NOMO-1 treated with dmso at 0.1 percent for 144 hours (cell line): ENCODE measurements around the gene RARS1.

Source experiments
- DNase-seq: peaks from one replicate; lab custom pipeline; 2025; ENCODE audit not compliant: unreplicated experiment; lab: John Stamatoyannopoulos, UW

The RARS1 gene

DNA sequence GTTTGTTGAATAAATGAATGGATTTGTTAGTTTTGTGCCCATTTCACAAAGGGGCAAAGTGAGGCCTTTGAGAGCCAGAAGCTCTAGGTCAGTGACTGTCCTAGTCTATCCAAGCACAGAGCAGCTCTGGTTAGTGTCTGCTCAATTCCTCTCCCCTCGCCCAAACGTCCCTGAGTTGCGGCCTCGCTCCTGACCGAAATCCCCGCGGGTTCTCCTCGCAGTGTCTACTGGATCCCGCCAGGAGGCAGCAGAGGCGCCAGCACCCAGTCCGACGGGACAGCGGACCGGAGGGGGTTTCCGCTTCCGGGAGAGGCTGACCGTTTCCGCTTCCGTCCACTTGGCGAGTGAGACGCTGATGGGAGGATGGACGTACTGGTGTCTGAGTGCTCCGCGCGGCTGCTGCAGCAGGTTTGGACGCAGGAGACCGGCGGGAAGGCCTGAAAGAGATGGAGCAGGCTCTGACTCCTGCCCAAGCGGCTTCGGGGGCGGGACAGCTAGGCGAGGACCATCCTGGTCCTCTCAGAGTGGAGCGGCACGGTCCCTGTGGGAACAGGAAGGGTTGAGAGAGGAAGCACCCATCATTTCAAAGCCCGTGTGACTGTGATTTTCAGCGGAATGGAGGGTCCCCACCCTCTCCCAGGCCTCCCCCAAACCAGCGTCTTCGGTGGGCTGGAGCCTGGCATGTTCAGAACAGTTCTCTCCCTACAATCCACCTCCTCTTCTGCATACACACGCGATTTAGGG lies at the start of gene RARS1:
TSS of gene RARS1 (plus strand) at position 336 of the 744 bp plus-strand sequence. CDS start at position 364, 28 bp downstream.
- DNase-seq = peak; percentile 86

DNA sequence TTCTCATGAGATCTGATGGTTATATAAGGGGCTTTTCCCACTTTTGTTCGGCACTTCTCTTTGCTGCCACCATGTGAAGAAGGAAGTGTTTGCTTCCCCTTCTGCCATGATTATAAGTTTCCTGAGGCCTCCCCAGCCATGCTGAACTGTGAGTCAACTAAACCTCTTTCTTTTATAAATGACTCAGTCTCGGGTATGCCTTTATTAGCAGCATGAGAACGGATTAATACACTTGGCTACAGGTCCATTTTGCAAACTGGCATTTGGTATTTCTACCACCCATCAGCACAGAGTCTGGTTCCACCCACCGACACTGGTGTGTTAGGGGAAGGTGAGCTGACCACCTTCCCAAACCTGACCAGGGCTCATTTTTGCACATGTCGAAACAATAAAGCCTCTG lies 47.9 kb upstream of the RARS1 start:
- DNase-seq = no peak

DNA sequence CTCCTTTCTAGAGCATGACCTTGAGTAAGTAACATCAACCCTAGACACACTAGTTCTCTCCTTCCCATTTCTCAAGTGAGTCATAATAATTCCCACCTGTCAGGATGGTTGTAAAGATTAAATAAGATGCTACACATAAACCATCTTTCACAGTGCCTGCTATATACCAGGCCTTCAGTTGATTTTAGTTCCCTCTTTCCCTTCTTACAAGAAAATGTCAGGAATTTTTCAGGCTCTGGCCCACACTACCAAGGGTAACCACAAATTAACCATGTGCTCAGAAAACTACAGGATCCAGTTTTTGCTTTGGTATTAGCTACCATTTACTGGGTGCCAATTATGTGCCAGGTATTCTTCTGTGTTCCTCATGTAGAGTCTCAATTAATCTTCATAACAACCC lies 42.7 kb upstream of the RARS1 start:
- no peak for DNase-seq

DNA sequence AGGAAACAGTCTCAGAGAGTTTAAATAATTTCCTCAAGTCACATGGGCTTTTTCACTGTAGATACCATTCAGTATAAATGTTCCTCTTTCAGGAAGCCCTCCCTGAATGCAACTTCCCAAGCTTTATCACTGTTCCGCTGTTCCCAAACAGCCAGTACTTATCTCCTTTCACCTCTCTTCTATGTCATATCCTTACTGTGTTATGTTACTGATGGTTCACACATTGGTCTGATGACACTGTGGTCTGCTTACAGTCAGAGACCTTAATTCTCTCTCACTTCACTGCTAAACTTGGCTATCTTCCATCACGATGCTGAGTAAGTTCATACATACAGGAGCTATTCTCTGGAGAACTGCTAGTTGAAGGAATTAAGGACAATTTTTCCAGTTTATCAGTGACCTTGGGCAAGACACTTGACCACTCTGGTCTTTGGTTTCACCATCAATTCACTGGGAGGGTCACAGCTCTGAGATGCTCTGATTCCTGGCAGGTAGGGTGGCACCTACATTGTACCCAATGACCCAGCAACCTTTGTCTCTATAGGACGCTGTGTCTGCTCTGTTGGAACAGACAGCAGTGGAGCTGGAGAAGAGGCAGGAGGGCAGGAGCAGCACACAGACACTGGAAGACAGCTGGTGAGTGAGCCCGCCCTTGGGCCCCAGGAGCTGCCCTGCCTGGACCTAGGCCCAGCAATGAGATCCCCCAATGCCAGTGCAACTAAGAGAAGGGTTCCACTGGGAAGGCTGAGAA lies 42.1 kb upstream of the RARS1 start:
- no peak for DNase-seq

DNA sequence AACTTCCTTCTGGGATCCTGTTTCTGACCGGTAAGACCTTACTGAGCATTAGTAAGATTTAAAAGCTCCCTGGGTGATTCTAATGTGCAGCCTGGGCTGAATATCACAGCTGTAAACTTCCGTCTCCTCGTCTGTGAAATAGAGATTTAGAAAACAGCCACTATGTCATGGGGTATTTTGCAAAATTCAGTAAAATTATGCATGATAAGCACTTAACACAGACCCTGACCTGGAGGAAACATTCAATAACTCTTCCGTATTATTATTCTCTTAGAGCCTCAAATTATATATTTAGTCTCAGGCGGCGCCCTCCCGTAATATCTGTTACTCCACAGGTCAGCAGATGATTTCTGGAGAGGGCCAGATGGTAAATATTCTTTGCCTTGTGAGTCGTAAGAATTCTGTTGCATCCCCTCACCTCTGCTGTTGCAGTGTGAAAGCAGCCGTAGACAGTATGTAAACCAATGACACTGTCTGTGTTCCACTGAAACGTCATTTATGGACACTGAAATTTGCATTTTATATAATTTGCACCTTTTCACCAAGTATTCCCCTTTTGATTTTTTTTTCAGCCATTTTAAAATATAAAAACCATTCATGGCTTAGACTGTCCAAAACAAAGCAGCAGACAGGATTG lies 39.2 kb upstream of the RARS1 start:
- DNase-seq = no peak

DNA sequence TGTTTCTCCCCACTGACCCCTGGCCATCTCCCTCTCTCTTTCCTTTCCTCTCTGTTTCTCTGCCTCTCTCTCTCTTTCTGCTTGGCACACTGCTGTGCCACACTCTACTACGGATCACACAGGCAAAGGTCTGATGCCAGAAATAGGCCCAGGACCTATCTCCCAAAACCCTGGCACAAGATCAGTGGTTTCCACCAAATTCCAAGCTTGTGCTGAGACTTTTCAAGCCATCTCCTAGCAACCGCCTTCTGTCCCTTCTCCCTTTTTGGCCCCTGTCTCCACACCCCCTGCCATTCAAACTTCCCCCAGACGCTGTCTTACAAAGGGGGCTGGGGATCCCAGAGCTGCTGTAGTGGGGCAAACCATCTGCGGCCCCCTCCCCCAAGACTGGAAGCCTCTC lies 38.5 kb upstream of the RARS1 start:
- DNase-seq = no peak

DNA sequence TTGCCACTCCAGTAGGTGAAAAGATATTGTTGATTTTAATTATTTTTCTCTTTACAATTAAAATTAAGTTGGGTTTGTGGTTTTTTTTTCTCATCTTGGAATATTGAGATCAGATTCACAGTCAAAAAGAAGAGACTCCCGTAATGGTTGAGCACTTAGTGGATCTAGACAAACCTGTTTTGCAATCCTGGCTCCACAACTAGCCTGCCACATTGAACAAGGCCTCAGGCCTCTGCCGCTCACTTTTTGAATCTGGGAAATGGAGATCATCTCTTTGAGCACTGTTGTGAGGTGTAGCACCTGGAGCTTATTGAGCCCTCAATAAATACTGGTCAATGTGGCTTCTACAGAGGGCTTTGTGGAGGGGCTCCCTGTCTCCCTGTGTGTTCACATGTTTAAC lies 37.1 kb upstream of the RARS1 start:
- no peak for DNase-seq

DNA sequence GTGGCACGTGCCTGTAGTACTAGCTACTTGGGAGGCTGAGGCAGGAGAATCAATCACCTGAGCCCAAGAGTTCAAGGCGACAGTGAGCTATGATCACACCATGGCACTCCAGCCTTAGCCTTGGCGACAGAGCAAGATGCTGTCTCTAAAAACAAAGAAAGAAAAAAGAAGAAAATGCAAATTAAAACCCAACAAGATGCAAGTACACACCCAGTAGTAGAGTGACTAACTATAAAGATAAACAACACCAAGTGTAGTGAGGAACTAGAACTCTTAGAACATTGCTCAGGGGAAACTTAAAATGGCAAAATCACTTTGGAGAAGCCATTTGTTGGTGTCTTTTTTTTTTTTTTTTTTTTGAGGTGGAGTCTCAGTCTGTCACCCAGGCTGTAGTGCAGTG lies 34.7 kb upstream of the RARS1 start:
- no peak for DNase-seq

DNA sequence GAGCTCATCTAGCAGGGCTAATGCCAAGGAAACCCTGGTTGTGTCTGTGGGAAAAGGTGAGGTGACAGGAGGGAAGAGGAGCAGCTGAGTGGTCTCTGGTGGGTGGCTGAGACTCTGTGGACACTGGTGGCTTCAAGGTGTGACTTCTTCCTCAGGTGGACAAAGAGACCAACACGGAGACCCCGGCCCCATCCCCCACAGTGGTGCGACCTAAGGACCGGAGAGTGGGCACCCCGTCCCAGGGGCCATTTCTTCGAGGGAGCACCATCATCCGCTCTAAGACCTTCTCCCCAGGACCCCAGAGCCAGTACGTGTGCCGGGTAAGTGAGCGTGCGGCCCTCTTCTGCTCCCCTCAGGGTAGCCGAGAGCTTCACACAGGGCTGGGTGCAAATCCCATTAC lies 31.1 kb upstream of the RARS1 start:
- DNase-seq = no peak

DNA sequence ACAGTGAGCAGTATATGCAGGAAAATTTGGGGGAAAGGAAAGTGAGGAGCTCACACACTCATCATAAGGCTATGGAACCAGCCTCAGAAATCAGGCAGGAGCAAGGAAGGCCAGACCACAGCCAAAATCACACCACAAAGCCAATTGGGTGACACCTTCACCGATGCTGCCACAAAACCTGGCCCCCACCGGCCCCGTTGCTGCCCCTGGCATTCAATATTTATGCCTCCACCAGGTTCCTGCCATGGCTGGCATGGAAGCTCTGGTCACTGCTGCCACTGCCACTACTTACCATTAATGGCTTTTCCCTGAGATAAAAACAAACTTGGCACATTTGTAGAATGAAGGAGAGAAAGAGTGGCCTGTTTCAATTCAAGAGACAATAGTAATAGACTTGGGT lies 28.7 kb upstream of the RARS1 start:
- DNase-seq = no peak

DNA sequence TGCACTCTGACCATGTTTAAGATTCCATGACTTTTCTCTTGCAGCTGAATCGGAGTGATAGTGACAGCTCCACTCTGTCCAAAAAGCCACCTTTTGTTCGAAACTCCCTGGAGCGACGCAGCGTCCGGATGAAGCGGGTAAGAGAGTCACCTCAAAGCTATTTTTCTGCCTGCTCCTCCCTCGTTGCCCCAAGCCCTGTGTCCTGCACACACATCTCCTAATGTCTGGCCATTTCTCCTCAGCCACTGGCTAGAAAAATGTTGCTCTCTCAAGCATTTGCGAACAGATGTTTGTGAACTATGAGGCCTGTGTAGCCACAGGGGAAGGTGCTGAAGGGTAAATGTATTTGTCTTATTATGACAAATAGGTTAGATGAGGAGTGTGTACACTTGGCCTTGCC lies 25.7 kb upstream of the RARS1 start:
- no peak for DNase-seq

DNA sequence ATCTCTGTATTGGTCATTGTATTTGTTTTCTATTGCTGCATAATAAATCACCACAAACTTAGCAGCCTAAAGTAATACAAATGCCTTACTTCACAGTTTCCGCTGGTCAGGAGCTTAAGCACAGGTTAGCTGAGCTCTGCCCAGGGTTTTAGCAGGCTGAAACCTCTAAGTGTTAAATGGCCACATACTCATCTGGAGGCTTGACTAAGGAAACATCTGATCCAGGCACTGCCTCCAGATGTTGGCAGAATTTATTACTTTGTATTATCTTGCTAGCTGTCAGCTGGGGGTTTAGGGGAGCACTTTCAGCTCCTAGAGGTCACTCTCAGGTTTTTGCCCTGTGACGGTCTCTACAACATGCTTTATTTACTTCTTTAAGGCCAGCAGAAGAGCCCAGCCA lies 23.2 kb upstream of the RARS1 start:
- no peak for DNase-seq

DNA sequence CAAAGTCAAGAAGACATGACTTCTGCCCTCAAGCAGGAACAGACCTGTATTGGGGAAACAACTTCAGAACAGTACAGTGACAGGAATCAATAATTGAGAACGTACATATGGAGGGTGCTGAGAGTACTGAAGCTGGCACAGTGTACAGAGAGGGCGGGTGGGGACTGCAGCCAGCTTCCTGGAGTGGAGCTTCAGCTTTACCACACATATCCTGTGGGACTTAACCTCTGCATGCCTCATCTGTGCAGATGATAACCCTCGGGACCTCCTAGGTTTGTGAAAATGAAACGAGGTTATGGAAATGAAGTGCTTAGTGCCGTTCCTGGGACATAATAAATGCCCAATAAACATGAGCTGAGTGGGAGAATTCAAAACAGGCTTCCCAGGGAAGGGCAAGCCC lies 22.1 kb upstream of the RARS1 start:
- no peak for DNase-seq

DNA sequence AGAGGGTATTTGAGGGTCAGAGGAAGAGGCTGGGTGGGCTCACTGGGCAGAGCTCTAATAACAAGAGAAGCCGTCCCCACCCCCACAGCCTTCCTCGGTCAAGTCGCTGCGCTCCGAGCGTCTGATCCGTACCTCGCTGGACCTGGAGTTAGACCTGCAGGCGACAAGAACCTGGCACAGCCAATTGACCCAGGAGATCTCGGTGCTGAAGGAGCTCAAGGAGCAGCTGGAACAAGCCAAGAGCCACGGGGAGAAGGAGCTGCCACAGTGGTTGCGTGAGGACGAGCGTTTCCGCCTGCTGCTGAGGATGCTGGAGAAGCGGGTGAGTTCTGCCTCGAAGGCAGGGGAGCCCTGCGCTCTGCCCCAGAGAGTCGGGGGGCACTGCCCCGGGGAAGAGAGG lies 21.6 kb upstream of the RARS1 start:
- no peak for DNase-seq

DNA sequence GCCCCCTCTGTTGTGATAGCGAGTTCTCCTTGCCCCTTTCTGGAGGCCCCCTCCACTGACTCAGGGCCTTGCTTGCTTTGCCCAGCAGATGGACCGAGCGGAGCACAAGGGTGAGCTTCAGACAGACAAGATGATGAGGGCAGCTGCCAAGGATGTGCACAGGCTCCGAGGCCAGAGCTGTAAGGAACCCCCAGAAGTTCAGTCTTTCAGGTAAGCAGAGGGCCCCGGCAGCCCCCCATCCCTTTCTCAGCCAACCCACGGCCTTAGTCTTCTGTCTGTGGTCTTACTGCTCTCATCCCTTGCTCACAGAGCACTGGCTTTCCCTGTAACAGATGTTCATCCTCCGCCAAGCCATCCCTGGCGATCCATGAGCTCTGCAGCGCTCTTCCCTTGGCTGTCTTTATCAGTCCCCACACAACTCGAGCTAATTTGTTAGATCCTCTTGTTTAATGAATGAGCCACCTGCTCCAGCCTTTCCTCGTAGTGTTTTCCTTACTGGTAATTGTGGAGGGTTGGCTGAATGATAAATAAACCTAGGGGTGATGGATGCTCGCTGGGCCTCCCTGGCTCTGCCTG lies 18.4 kb upstream of the RARS1 start:
- no peak for DNase-seq

DNA sequence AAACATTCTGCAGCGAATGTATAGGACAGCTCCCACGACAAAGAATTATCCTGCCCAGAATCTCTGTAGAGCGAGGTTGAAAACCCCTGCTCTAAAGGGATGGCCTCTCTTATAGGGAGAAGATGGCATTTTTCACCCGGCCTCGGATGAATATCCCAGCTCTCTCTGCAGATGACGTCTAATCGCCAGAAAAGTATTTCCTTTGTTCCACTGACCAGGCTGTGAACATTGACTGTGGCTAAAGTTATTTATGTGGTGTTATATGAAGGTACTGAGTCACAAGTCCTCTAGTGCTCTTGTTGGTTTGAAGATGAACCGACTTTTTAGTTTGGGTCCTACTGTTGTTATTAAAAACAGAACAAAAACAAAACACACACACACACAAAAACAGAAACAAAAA lies 17.4 kb upstream of the RARS1 start:
- DNase-seq = no peak

DNA sequence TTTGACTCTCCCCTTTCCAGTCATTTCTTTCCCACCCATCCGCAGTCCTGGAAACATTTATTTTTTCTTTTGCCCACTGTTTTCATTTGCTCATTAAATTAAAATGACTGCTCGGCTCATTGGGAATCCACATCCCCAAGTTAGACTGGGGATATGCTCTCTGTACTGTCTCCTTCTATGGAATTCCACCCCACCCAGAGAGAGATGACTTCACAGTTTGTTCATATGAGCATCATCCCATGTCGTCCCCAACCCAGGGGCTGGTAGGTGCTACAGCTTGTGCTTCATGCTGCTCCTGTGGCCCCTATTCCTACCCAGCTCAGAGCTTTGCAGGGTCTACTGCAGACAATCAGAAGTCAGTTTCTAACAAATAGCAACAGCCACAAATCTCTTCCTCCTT lies 16.5 kb upstream of the RARS1 start:
- no peak for DNase-seq

DNA sequence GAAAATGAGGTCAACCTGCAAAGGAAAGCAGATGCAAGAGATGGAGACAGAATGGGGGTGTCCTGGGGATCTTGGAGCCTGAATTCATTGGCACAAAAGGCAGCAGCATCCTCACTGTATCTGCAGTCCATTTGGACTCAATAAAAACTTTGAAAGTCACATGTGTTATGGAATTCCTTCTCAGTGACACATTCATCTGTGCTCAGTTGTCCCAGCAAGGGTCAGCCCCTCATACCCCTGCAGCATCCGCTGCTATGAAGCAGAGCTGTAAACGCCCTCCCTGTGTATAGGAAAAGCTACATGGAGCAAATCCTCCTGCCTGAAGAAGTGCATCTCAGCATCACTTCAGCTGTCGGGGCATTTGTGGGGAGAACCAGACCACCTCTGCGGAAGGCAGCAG lies 14.5 kb upstream of the RARS1 start:
- DNase-seq = no peak

DNA sequence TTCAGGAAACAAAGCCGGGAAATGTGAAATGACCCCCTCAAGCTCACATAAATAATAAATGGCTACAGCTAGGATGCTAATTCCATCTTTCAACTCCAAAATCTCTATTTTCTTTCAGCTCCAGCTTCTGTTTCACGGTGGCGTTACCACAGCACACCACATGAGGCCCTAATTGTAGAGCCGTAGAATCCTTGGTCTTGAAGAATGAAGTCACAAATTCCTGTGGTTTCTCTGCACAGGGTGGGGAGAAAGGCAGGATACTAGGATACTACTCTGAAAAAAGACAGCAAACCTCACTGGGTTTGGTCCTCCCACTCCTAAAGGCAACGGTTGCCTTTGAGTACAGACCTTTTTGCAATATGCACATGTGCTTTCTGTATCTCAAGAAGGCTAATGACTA lies 13.9 kb upstream of the RARS1 start:
- no peak for DNase-seq

DNA sequence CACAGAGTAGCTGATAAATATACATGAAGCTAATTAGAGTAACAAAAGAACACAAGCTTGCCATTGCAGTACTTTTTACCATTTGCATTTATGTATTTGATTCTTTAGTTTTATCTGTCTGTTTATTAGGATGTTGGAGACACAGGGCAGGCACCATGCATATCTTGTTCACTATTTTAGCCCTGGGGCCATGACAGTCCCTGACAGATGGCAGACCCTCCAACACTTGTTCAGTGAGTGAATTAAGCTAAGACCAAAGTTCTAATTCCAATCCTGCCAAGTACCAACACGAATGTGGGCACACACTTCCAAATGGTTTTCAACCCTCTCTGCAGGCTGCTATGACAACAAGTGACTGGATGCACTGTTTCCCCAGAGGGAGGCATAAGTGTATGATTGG lies 12.0 kb upstream of the RARS1 start:
- no peak for DNase-seq

DNA sequence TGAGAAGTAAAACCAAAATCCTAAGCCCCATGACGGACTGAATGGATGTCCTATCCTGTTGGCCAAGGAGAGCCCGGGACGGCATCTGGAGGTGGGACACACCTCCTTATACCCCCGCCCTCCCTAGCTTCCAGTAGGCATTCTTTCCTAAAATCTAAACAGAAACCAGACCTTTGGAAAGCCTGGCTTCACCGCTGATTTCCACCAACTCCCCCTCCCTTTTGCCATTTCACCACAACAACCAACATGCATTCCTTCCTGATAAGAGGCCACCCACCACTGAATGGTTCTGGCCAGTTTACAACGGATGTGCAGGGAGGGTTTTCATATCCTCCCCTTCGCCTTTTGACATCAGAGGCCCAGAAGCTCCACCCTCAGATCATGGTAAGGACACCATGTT lies 9.2 kb upstream of the RARS1 start:
- no peak for DNase-seq

DNA sequence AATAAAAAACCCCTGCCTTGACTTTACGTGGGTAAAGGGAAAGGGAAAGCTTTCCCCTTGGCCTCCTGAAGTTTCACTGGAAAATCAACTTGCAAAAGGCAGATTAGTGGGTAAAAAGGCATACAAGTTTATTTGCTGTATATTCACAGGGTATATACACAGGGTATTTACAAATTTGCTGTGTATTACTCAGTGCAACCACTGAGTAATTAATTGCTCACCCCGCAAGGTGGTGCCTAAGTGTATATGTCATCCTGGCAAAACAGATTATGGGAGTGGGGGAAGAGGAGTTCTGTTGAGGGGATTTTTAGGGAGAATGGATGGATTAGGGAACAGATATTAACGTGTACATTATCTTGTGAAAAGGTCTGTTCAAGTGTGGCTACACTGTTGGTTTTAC lies 7.1 kb upstream of the RARS1 start:
- DNase-seq = no peak
